Right atrium auricular region (tissue), 2 donors: ENCODE measurements around the gene CDH5. TPM values are rescaled to one million over a fixed set of nuclear protein-coding genes. Genes with fewer than 3 reads are reported as not detected.

Source experiments
- DNase-seq: peaks from one replicate; pipeline ENCODE4 v3.0.0-alpha.2; 2019; ENCODE audit warnings: low spot score
- H3K27ac ChIP-seq, 2 donors: fragments of 200-600 bp; sonication (generic); 1 replicate in 1 of 2; 2 replicates in 1 of 2; pipeline ENCODE4 v1.5.1; 2016 to 2019
- H3K27me3 ChIP-seq, 2 donors: fragments of 200-600 bp; sonication (generic); one replicate each; pipeline versions ENCODE4 v1.5.1 to v1.6.0; 2017 to 2019
- H3K36me3 ChIP-seq: fragments of 200-600 bp; sonication (generic); one replicate; pipeline ENCODE4 v1.5.1; 2016
- H3K4me1 ChIP-seq, 2 donors: fragments of 200-600 bp; sonication (generic); one replicate each; pipeline versions ENCODE4 v1.5.1 to v1.6.0; 2017 to 2019
- H3K4me3 ChIP-seq, 2 donors: fragments of 200-600 bp; sonication (generic); 1 replicate in 1 of 2; 2 replicates in 1 of 2; pipeline ENCODE4 v1.5.1; 2017 to 2019; ENCODE audit warnings: mild to moderate bottlenecking in 1 of 2, moderate library complexity in 1 of 2
- H3K9me3 ChIP-seq, 2 donors: fragments of 200-600 bp; sonication (generic); one replicate each; pipeline ENCODE4 v1.5.1; 2019
- CTCF ChIP-seq, 2 donors: fragments of 200-600 bp; sonication (generic); IDR thresholded peaks; one replicate each; pipeline ENCODE4 v1.5.1; 2019; ENCODE audit warnings: antibody characterized with exemption in 2 of 2
- total RNA-seq, 2 donors: library from RNA; depleted of rRNA; stranded (reverse); fragments of >200 nt; gene quantifications; one replicate each; pipeline ENCODE4 v1.1.0, GENCODE V29; 2016

Gene CDH5
- total RNA-seq, 2 donors from 2014 or later = 47.4 to 58.0 TPM

- DNase-seq = no peak
- Histone ChIP-seq H3K27me3 (no peaks in the 10 kb centered on the region), H3K9me3 (no peaks in the 10 kb centered on the region), H3K27ac (no peak overlapping the region), H3K36me3 (no peaks in the 10 kb centered on the region), H3K4me1 (peaks cover 0 to 42% of the 10 kb centered on the region in 2 donors), H3K4me3 (no peak overlapping the region)
- no peak for TF ChIP-seq CTCF (IDR thresholded peaks at IDR 0.05)
These were observed 7.2 kb downstream of the CDH5 start for GRCh38 chr16:66373667-66374066.

- DNase-seq = no peak
- Histone ChIP-seq H3K9me3 (no peaks in the 10 kb centered on the region), H3K4me1 (peaks cover 0 to 41% of the 10 kb centered on the region in 2 donors), H3K27ac (no peak overlapping the region), H3K27me3 (no peaks in the 10 kb centered on the region), H3K36me3 (no peaks in the 10 kb centered on the region), H3K4me3 (no peak overlapping the region)
- no peak for TF ChIP-seq CTCF (IDR thresholded peaks at IDR 0.05)
These were observed 7.7 kb downstream of the CDH5 start for GRCh38 chr16:66374176-66374575.

GRCh38 chr16:66375451-66375850 lies 9.0 kb downstream of the CDH5 start:
- TF ChIP-seq CTCF (IDR thresholded peaks at IDR 0.05) = no peak
- peaks cover 3% of the 10 kb centered on the region for H3K36me3 ChIP-seq
- no peaks in the 10 kb centered on the region for H3K9me3 ChIP-seq
- H3K27ac ChIP-seq = no peak overlapping the region
- DNase-seq = no peak
- peaks cover 0 to 31% of the 10 kb centered on the region in 2 donors for H3K4me1 ChIP-seq
- no peaks in the 10 kb centered on the region for H3K27me3 ChIP-seq
- H3K4me3 ChIP-seq = no peak overlapping the region

GRCh38 chr16:66376114-66376513 lies 9.6 kb downstream of the CDH5 start:
- H3K27me3 ChIP-seq = no peaks in the 10 kb centered on the region
- H3K4me3 ChIP-seq = no peak overlapping the region
- no peak for TF ChIP-seq CTCF (IDR thresholded peaks at IDR 0.05)
- H3K9me3 ChIP-seq = no peaks in the 10 kb centered on the region
- peaks cover 0 to 26% of the 10 kb centered on the region in 2 donors for H3K4me1 ChIP-seq
- peak overlapping the region; percentile 37 to 60 for H3K27ac ChIP-seq
- peaks cover 3% of the 10 kb centered on the region for H3K36me3 ChIP-seq
- no peak for DNase-seq

GRCh38 chr16:66376577-66377305 lies 10.2 kb downstream of the CDH5 start:
- H3K9me3 ChIP-seq = no peaks in the 10 kb centered on the region
- no peak for TF ChIP-seq CTCF (IDR thresholded peaks at IDR 0.05)
- peak overlapping the region; percentile 37 to 60 for H3K27ac ChIP-seq
- DNase-seq = no peak
- H3K4me3 ChIP-seq = no peak overlapping the region
- H3K4me1 ChIP-seq = peaks cover 0 to 21% of the 10 kb centered on the region in 2 donors
- H3K27me3 ChIP-seq = no peaks in the 10 kb centered on the region
- H3K36me3 ChIP-seq = peaks cover 3% of the 10 kb centered on the region

- no peak overlapping the region for H3K4me3 ChIP-seq
- DNase-seq = no peak
- no peaks in the 10 kb centered on the region for H3K9me3 ChIP-seq
- H3K36me3 ChIP-seq = peaks cover 3% of the 10 kb centered on the region
- no peaks in the 10 kb centered on the region for H3K27me3 ChIP-seq
- H3K27ac ChIP-seq = peak overlapping the region; percentile 37 to 60
- TF ChIP-seq CTCF (IDR thresholded peaks at IDR 0.05) = no peak
- peaks cover 0 to 21% of the 10 kb centered on the region in 2 donors for H3K4me1 ChIP-seq
These were observed 10.8 kb downstream of the CDH5 start for GRCh38 chr16:66377324-66377723.
